ENCODE data around the gene GALNT17.

GALNT17 gene

GRCh38 chr7:71419546-71420337 lies 287.8 kb downstream of the GALNT17 start:
- DNase-seq (ENCODE audit: low read depth): no peak
- no peak overlapping the region for H3K4me3 ChIP-seq (ENCODE audit: low read depth, low read length)

- H3K4me3 ChIP-seq (ENCODE audit: low read depth, low read length): no peak overlapping the region
- DNase-seq (ENCODE audit: low read depth): no peak
Observed at GRCh38 chr7:71422104-71422503, 290.2 kb downstream of the GALNT17 start.

- no peak for DNase-seq (ENCODE audit: low read depth)
- no peak overlapping the region for H3K4me3 ChIP-seq (ENCODE audit: low read depth, low read length)
Observed at GRCh38 chr7:71424166-71425035, 292.5 kb downstream of the GALNT17 start.

GRCh38 chr7:71429083-71429482 lies 297.1 kb downstream of the GALNT17 start:
- no peak overlapping the region for H3K4me3 ChIP-seq (ENCODE audit: low read depth, low read length)
- no peak for DNase-seq (ENCODE audit: low read depth)

- H3K4me3 ChIP-seq (ENCODE audit: low read depth, low read length): no peak overlapping the region
- DNase-seq (ENCODE audit: low read depth): no peak
Observed at GRCh38 chr7:71430246-71430645, 298.3 kb downstream of the GALNT17 start.

- DNase-seq (ENCODE audit: low read depth): no peak
- H3K4me3 ChIP-seq (ENCODE audit: low read depth, low read length): no peak overlapping the region
Observed at GRCh38 chr7:71439321-71439720, 307.4 kb downstream of the GALNT17 start.

GRCh38 chr7:71442492-71443190 lies 310.7 kb downstream of the GALNT17 start:
- no peak overlapping the region for H3K4me3 ChIP-seq (ENCODE audit: low read depth, low read length)
- no peak for DNase-seq (ENCODE audit: low read depth)

GRCh38 chr7:71443191-71443530 lies 311.2 kb downstream of the GALNT17 start:
- DNase-seq (ENCODE audit: low read depth): no peak
- H3K4me3 ChIP-seq (ENCODE audit: low read depth, low read length): no peak overlapping the region

GRCh38 chr7:71444130-71444529 lies 312.2 kb downstream of the GALNT17 start:
- no peak overlapping the region for H3K4me3 ChIP-seq (ENCODE audit: low read depth, low read length)
- DNase-seq (ENCODE audit: low read depth): no peak

- no peak overlapping the region for H3K4me3 ChIP-seq (ENCODE audit: low read depth, low read length)
- DNase-seq (ENCODE audit: low read depth): no peak
Observed at GRCh38 chr7:71453630-71454029, 321.7 kb downstream of the GALNT17 start.

- H3K4me3 ChIP-seq (ENCODE audit: low read depth, low read length): no peak overlapping the region
- DNase-seq (ENCODE audit: low read depth): no peak
Observed at GRCh38 chr7:71454981-71455380, 323.0 kb downstream of the GALNT17 start.

- no peak overlapping the region for H3K4me3 ChIP-seq (ENCODE audit: low read depth, low read length)
- DNase-seq (ENCODE audit: low read depth): no peak
Observed at GRCh38 chr7:71457021-71457420, 325.1 kb downstream of the GALNT17 start.

GRCh38 chr7:71457846-71458590 lies 326.1 kb downstream of the GALNT17 start:
- no peak overlapping the region for H3K4me3 ChIP-seq (ENCODE audit: low read depth, low read length)
- no peak for DNase-seq (ENCODE audit: low read depth)

- DNase-seq (ENCODE audit: low read depth): peak; percentile 12
- H3K4me3 ChIP-seq (ENCODE audit: low read depth, low read length): no peak overlapping the region
Observed at GRCh38 chr7:71459132-71459531, 327.2 kb downstream of the GALNT17 start.

- no peak overlapping the region for H3K4me3 ChIP-seq (ENCODE audit: low read depth, low read length)
- DNase-seq (ENCODE audit: low read depth): no peak
Observed at GRCh38 chr7:71461572-71461971, 329.6 kb downstream of the GALNT17 start.

- DNase-seq (ENCODE audit: low read depth): no peak
- H3K4me3 ChIP-seq (ENCODE audit: low read depth, low read length): no peak overlapping the region
Observed at GRCh38 chr7:71465741-71466189, 333.8 kb downstream of the GALNT17 start.

- no peak for DNase-seq (ENCODE audit: low read depth)
- H3K4me3 ChIP-seq (ENCODE audit: low read depth, low read length): no peak overlapping the region
Observed at GRCh38 chr7:71466448-71467145, 334.7 kb downstream of the GALNT17 start.

GRCh38 chr7:71470326-71470725 lies 338.4 kb downstream of the GALNT17 start:
- no peak for DNase-seq (ENCODE audit: low read depth)
- no peak overlapping the region for H3K4me3 ChIP-seq (ENCODE audit: low read depth, low read length)

GRCh38 chr7:71470830-71471229 lies 338.9 kb downstream of the GALNT17 start:
- H3K4me3 ChIP-seq (ENCODE audit: low read depth, low read length): no peak overlapping the region

More at GRCh38 chr7:71470830-71471229, 338.9 kb downstream of the GALNT17 start:
- DNase-seq (ENCODE audit: low read depth): no peak

Measured in skeletal muscle cell (primary cell).